H9 (cell line): ENCODE measurements around the gene TMEM116. TPM values are rescaled to one million over a fixed set of nuclear protein-coding genes. Genes with fewer than 3 reads are reported as not detected.

Source experiments
- DNase-seq: peaks from one replicate; pipeline ENCODE4 v3.0.0-alpha.2; 2017
- H2AFZ ChIP-seq: one replicate; pipeline ENCODE4 v1.6.1; 2013; ENCODE audit warnings: mild to moderate bottlenecking, low read length, control low read depth, moderate library complexity
- H2AK5ac ChIP-seq: 2 replicates; pipeline ENCODE4 v1.6.1; 2013; ENCODE audit warnings: low read length, control low read depth, mixed read lengths; ENCODE audit not compliant: insufficient read length
- H2BK120ac ChIP-seq: one replicate; pipeline ENCODE4 v1.6.1; 2013; ENCODE audit warnings: low read depth, mild to moderate bottlenecking, low read length, control low read depth, inconsistent platforms; ENCODE audit not compliant: poor library complexity, severe bottlenecking
- H2BK12ac ChIP-seq: 2 replicates; pipeline ENCODE4 v1.6.1; 2013; ENCODE audit warnings: low read length, control low read depth, mixed read lengths, low read depth; ENCODE audit not compliant: insufficient read length
- H2BK15ac ChIP-seq: 2 replicates; pipeline ENCODE4 v1.6.1; 2013; ENCODE audit warnings: low read depth, low read length, control low read depth
- H2BK20ac ChIP-seq: one replicate; pipeline ENCODE4 v1.6.1; 2013; ENCODE audit warnings: low read depth, mild to moderate bottlenecking, low read length, control low read depth, inconsistent platforms; ENCODE audit not compliant: poor library complexity, severe bottlenecking
- H2BK5ac ChIP-seq: 2 replicates; pipeline ENCODE4 v1.6.1; 2013; ENCODE audit warnings: low read length, control low read depth, mixed read lengths; ENCODE audit not compliant: insufficient read length
- H3K14ac ChIP-seq: 2 replicates; pipeline ENCODE4 v1.6.1; 2013; ENCODE audit warnings: low read length, control low read depth; ENCODE audit not compliant: insufficient read depth
- H3K18ac ChIP-seq: 2 replicates; pipeline ENCODE4 v1.6.1; 2013; ENCODE audit warnings: low read depth, mild to moderate bottlenecking, mixed read lengths, low read length, control low read depth; ENCODE audit not compliant: insufficient read length
- H3K23ac ChIP-seq: 2 replicates; pipeline ENCODE4 v1.6.1; 2013; ENCODE audit warnings: low read length, control low read depth, mixed read lengths, low read depth; ENCODE audit not compliant: insufficient read length
- H3K23me2 ChIP-seq: 2 replicates; pipeline ENCODE4 v1.6.1; 2013; ENCODE audit warnings: low read depth, mild to moderate bottlenecking, mixed read lengths, low read length, control low read depth; ENCODE audit not compliant: insufficient read length, poor library complexity, severe bottlenecking
- H3K27ac ChIP-seq: 2 replicates; pipeline ENCODE4 v1.5.1; 2013; ENCODE audit warnings: low read length, control low read depth, mixed read lengths, low read depth; ENCODE audit not compliant: insufficient read length
- H3K27me3 ChIP-seq: 2 replicates; pipeline ENCODE4 v1.6.1; 2013; ENCODE audit warnings: low read length, control low read depth, inconsistent platforms; ENCODE audit not compliant: insufficient read depth
- H3K4ac ChIP-seq: 2 replicates; pipeline ENCODE4 v1.6.1; 2013; ENCODE audit warnings: low read depth, mild to moderate bottlenecking, control low read depth, inconsistent platforms, low read length, moderate library complexity
- H3K4me1 ChIP-seq: 2 replicates; pipeline ENCODE4 v1.6.1; 2013; ENCODE audit warnings: low read length, control low read depth, inconsistent platforms; ENCODE audit not compliant: insufficient read depth
- H3K4me2 ChIP-seq: 2 replicates; pipeline ENCODE4 v1.6.1; 2013; ENCODE audit warnings: low read length, control low read depth, mixed read lengths; ENCODE audit not compliant: insufficient read length, insufficient read depth
- H3K56ac ChIP-seq: 2 replicates; pipeline ENCODE4 v1.6.1; 2013; ENCODE audit warnings: low read depth, mild to moderate bottlenecking, mixed read lengths, low read length, control low read depth; ENCODE audit not compliant: insufficient read length
- H3K79me1 ChIP-seq: 2 replicates; pipeline ENCODE4 v1.6.1; 2013; ENCODE audit warnings: low read depth, mild to moderate bottlenecking, moderate library complexity, low read length, control low read depth, inconsistent platforms; ENCODE audit not compliant: insufficient read depth, poor library complexity, severe bottlenecking
- H3K79me2 ChIP-seq: 2 replicates; pipeline ENCODE4 v1.6.1; 2013; ENCODE audit warnings: low read length, control low read depth, inconsistent platforms; ENCODE audit not compliant: insufficient read depth
- H3K9ac ChIP-seq: 2 replicates; pipeline ENCODE4 v1.6.1; 2013; ENCODE audit warnings: low read length, control low read depth, mixed read lengths; ENCODE audit not compliant: insufficient read length; ENCODE audit errors: extremely low read depth
- H3K9me3 ChIP-seq: one replicate; pipeline ENCODE4 v1.6.1; 2013; ENCODE audit warnings: low read depth, low read length, inconsistent platforms; ENCODE audit not compliant: control insufficient read depth
- H3T11ph ChIP-seq: one replicate; pipeline ENCODE4 v1.6.1; 2013; ENCODE audit warnings: mild to moderate bottlenecking, low read length, control low read depth, inconsistent platforms
- H4K20me1 ChIP-seq: one replicate; pipeline ENCODE4 v1.6.1; 2013; ENCODE audit not compliant: control insufficient read depth, insufficient read length, insufficient read depth
- H4K5ac ChIP-seq: 2 replicates; pipeline ENCODE4 v1.6.1; 2013; ENCODE audit warnings: low read depth, mild to moderate bottlenecking, mixed read lengths, low read length, control low read depth; ENCODE audit not compliant: insufficient read length
- H4K8ac ChIP-seq: replicated peaks from 2 replicates; pipeline ENCODE4 v1.6.1; 2013; ENCODE audit warnings: low read length, control low read depth, mixed read lengths, low read depth; ENCODE audit not compliant: insufficient read length
- H4K91ac ChIP-seq: 2 replicates; pipeline ENCODE4 v1.6.1; 2013; ENCODE audit warnings: low read depth, mild to moderate bottlenecking, moderate library complexity, mixed read lengths, low read length, control low read depth; ENCODE audit not compliant: insufficient read length
- H3K27ac Mint-ChIP-seq, 3 experiments: 2 replicates in 2 of 3; 3 replicates in 1 of 3; pipeline ENCODE4 v1.8.0; 2020 to 2021; ENCODE audit warnings: mixed read lengths in 3 of 3, mild to moderate bottlenecking in 1 of 3, moderate library complexity in 1 of 3
- H3K27me3 Mint-ChIP-seq: 2 replicates; pipeline ENCODE4 v1.8.0; 2021; ENCODE audit warnings: low read depth, mild to moderate bottlenecking, moderate library complexity, mixed read lengths
- H3K36me3 Mint-ChIP-seq, 3 experiments: 2 replicates in 2 of 3; 3 replicates in 1 of 3; pipeline ENCODE4 v1.8.0; 2020 to 2021; ENCODE audit warnings: low read depth in 3 of 3, mixed read lengths in 3 of 3; ENCODE audit not compliant: insufficient read depth in 1 of 3
- H3K4me1 Mint-ChIP-seq, 2 experiments: 2 replicates each; pipeline ENCODE4 v1.8.0; 2020; ENCODE audit warnings: mixed read lengths in 2 of 2
- H3K4me3 Mint-ChIP-seq, 2 experiments: 2 replicates in 1 of 2; 3 replicates in 1 of 2; pipeline ENCODE4 v1.8.0; 2020 to 2021; ENCODE audit warnings: mild to moderate bottlenecking in 2 of 2, mixed read lengths in 2 of 2, moderate library complexity in 1 of 2
- H3K9me3 Mint-ChIP-seq, 2 experiments: 2 replicates in 1 of 2; 3 replicates in 1 of 2; pipeline ENCODE4 v1.8.0; 2020; ENCODE audit warnings: mild to moderate bottlenecking in 2 of 2, mixed read lengths in 2 of 2, moderate library complexity in 1 of 2
- CTCF ChIP-seq: fragments of 200-600 bp; sonication (generic); conservative IDR thresholded peaks from 3 replicates; pipeline ENCODE4 v1.8.0; 2021; ENCODE audit warnings: antibody characterized with exemption, mild to moderate bottlenecking
- WGBS: extraction: QIAGEN DNeasy Blood & Tissue Kit; methylation state at CpG from one replicate; pipeline ENCODE4 v1.1.7; 2013; ENCODE audit warnings: missing lambda C conversion rate, low lambda C conversion rate, mixed read lengths; ENCODE audit not compliant: insufficient read length; ENCODE audit errors: extremely low coverage; 5-methylcytosine and 5-hydroxymethylcytosine counted together
- total RNA-seq: library from RNA; stranded (reverse); gene quantifications from 2 replicates; pipeline ENCODE4 v1.2.1, GENCODE V29; 2021

Gene TMEM116
- total RNA-seq, 1 experiment from 2014 or later: 10.8 TPM

- H3K14ac ChIP-seq: no peak overlapping the region
- no peak overlapping the region for H3K56ac ChIP-seq
- H2BK20ac ChIP-seq: no peak overlapping the region
- TF ChIP-seq CTCF: no peak
- no peak overlapping the region for H3K4ac ChIP-seq
- no peak overlapping the region for H3K27ac ChIP-seq
- Mint-ChIP-seq H3K9me3 (no peaks in the 10 kb centered on the region), H3K27ac (no peak overlapping the region), H3K4me1 (peaks cover 28 to 35% of the 10 kb centered on the region in 2 experiments), H3K27me3 (no peaks in the 10 kb centered on the region; the same call in 1 of the 2 replicates), H3K36me3 (peaks cover 4 to 7% (median 4%) of the 10 kb centered on the region in 3 experiments), H3K4me3 (no peak overlapping the region)
- peaks cover 5% of the 10 kb centered on the region for H3K79me1 ChIP-seq
- no peaks in the 10 kb centered on the region for H3K27me3 ChIP-seq
- H3K4me1 ChIP-seq: no peaks in the 10 kb centered on the region
- WGBS: no CpG with 5 or more reads among the region's 3 CpGs
- no peak overlapping the region for H3K18ac ChIP-seq
- H3K23me2 ChIP-seq: peaks cover 3% of the 10 kb centered on the region
- no peaks in the 10 kb centered on the region for H4K20me1 ChIP-seq
- H3T11ph ChIP-seq: no peak overlapping the region
- H2AK5ac ChIP-seq: no peak overlapping the region
- no peak overlapping the region for H4K91ac ChIP-seq
- no peaks in the 10 kb centered on the region for H3K9me3 ChIP-seq
- no peak overlapping the region for H4K8ac ChIP-seq
- H3K23ac ChIP-seq: no peak overlapping the region
- H2AFZ ChIP-seq: no peak overlapping the region
- no peaks in the 10 kb centered on the region; the same call in 1 of the 2 replicates for H3K79me2 ChIP-seq
- H2BK15ac ChIP-seq: no peak overlapping the region
- H2BK5ac ChIP-seq: no peak overlapping the region
- no peak overlapping the region for H2BK120ac ChIP-seq
- no peak overlapping the region for H4K5ac ChIP-seq
- H3K4me2 ChIP-seq: no peak overlapping the region
- DNase-seq: no peak
- no peak overlapping the region for H3K9ac ChIP-seq
- no peak overlapping the region for H2BK12ac ChIP-seq
These were observed 4.0 kb downstream of the TMEM116 start for GRCh38 chr12:112008918-112009317.
